ENCODE data around the gene RBKS.

Gene RBKS

DNA sequence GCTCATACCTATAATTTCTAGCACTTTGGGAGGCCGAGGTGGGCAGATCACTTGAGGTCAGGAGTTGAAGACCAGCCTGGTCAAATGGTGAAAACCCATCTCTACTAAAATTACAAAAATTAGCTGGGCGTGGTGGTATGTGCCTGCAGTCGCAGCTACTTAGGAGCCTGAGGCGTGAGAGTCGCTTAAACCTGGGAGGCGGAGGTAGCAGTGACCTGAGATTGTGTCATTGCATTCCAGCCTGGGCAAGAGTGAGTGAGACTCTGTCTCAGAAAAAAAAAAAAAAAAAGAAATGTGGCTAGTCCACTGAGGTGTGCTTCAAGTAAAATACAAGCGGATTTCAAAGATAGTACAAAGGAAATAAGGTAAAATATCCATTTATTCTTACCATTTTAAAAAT, 46.2 kb downstream of the RBKS start:
- H3K27ac ChIP-seq, result no peak overlapping the region
- TF ChIP-seq CTCF (conservative IDR thresholded peaks at IDR 0.05) (no peak), ZFX (IDR thresholded peaks at IDR 0.05) (no peak)

DNA sequence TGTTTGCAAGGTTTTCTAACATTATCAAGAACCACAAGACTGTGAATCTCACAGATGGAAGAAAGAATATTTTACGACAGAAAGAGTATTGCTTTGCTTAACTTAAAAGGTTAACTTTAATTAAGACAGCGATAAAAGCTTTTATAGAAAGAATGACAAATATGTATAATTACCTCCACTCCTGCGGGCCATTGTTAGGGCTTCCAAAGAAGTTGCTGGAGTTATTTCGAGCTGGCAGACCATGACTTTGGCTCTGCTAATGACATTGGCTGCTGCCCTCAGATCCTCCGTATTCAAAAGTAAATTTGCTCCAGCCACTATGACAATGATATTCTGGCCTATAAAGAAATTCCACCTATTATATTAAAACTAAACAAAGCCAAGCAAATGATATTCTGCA, 47.3 kb downstream of the RBKS start:
- H3K27ac ChIP-seq, result no peak overlapping the region
- TF ChIP-seq CTCF (conservative IDR thresholded peaks at IDR 0.05), result no peak

DNA sequence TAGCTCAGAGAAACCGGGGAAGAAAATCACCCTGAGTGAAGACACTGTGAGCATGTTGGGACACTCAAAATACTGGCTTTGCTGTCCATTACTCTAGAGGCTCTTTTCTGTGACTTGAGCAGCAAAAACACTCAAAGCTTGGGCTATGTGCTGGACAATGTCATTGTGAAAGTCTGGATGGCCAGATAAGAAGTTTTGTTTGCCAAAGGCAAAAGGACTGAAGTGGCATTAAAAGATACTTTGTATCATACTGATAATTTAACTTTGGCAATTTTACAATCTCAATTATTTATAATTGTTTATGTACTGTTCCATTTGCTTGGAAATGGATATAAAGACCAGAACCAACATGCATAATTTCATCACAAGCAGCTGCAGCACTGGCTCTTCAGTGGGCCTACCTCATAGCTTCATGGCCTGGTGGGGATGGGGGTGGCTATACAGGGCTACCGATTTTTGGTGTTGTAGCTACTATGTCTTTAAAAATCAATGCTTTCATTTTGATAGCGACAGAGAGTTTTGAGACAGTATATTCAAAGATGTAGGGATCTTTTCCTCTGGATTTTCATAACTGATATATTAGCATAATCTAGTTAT, 51.1 kb downstream of the RBKS start:
- TF ChIP-seq CTCF (conservative IDR thresholded peaks at IDR 0.05) (no peak), ZFX (IDR thresholded peaks at IDR 0.05) (no peak)
- no peak overlapping the region for H3K27ac ChIP-seq

GRCh38 chr2:27838502-27838901, 51.7 kb downstream of the RBKS start:
- TF ChIP-seq ZFX (IDR thresholded peaks at IDR 0.05), result no peak
- no peak for TF ChIP-seq CTCF (conservative IDR thresholded peaks at IDR 0.05)

DNA sequence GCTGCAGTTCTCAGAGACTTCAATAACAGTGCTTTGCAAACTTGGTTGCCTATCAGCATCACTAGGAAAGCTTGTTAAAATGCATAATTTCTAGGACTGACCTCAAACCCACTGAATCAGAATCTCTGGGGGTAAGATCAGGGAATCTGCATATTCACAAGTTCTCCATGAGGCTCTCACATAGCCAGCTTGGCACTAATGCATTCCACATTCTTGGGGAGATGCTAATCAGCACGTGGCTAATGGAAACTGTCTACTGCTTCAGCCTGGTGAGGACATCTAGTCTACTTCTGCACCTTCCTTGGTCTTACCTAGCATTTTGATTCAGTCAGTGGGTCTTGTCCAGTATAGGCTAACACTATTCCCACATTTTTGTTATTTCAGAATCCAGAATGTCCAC, 56.3 kb downstream of the RBKS start:
- TF ChIP-seq ZFX (IDR thresholded peaks at IDR 0.05), result no peak
- no peak for TF ChIP-seq CTCF (conservative IDR thresholded peaks at IDR 0.05)
- no peak overlapping the region for H3K27ac ChIP-seq

More at GRCh38 chr2:27838502-27838901, 51.7 kb downstream of the RBKS start:
- no peak overlapping the region for H3K27ac ChIP-seq

DNA sequence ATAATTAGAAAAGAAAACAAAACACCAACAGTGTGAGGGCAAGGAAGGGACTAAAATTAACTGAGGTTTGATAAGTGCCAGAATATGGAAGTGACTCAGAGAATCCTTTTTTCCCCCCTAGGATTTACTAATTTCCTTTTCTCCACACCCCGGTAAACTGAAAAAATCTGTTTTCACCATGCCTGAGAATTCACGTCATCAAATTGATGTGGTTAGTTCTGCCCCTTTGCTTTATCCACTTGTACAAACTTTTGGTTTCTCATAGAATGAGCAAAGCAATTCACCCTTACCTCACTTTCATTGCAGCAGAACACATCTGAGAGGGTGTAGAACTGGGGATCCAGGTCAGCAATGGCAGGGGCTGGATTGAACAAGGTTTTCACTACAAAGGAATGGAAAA, 57.8 kb downstream of the RBKS start:
- no peak for TF ChIP-seq ZFX (IDR thresholded peaks at IDR 0.05)
- no peak for TF ChIP-seq CTCF (conservative IDR thresholded peaks at IDR 0.05)
- H3K27ac ChIP-seq, result no peak overlapping the region

- no peak overlapping the region for H3K27ac ChIP-seq
- TF ChIP-seq CTCF (conservative IDR thresholded peaks at IDR 0.05) (no peak), ZFX (IDR thresholded peaks at IDR 0.05) (no peak)
Observed at GRCh38 chr2:27831279-27832050, 58.7 kb downstream of the RBKS start.
